NCI-H774 (cell line): Measurements from ENCODE around the gene SNAP91.
"Not testable (repeated sequence)": the region's sequence is repeated elsewhere in the genome, so short reads cannot be mapped to it uniquely, and the experiment has no call there.

Experiments
- DNase-seq: peaks from one replicate; lab custom pipeline; 2025; lab: John Stamatoyannopoulos, UW

Gene SNAP91

GRCh38 chr6:83708970-83709747 lies at the start of gene SNAP91:
Gene SNAP91 (minus strand): TSS chr6:83709101. CDS start chr6:83707927, 1,174 bp downstream.
- DNase-seq = peak; percentile 74

- DNase-seq = no peak
Measured at GRCh38 chr6:83758533-83758932, 49.6 kb upstream of the SNAP91 start.

- DNase-seq = no peak
Measured at GRCh38 chr6:83757021-83757420, 48.1 kb upstream of the SNAP91 start.

- no peak for DNase-seq
Measured at GRCh38 chr6:83756565-83756964, 47.7 kb upstream of the SNAP91 start.

GRCh38 chr6:83752375-83752774 lies 43.5 kb upstream of the SNAP91 start:
- DNase-seq = not testable (repeated sequence)

GRCh38 chr6:83741089-83741488 lies 32.2 kb upstream of the SNAP91 start:
- DNase-seq = no peak

- DNase-seq = no peak
Measured at GRCh38 chr6:83735461-83735860, 26.6 kb upstream of the SNAP91 start.

GRCh38 chr6:83729871-83730270 lies 21.0 kb upstream of the SNAP91 start:
- DNase-seq = no peak

GRCh38 chr6:83722876-83723275 lies 14.0 kb upstream of the SNAP91 start:
- no peak for DNase-seq

GRCh38 chr6:83717809-83718208 lies 8.9 kb upstream of the SNAP91 start:
- DNase-seq = no peak

- no peak for DNase-seq
Measured at GRCh38 chr6:83711958-83712357, 3.1 kb upstream of the SNAP91 start.

GRCh38 chr6:83709748-83710050 lies 798 bp upstream of the SNAP91 start:
- DNase-seq = no peak

GRCh38 chr6:83708546-83708969 lies 343 bp downstream of the SNAP91 start:
- DNase-seq = no peak

GRCh38 chr6:83707829-83708545 lies 914 bp downstream of the SNAP91 start:
- no peak for DNase-seq

- no peak for DNase-seq
Measured at GRCh38 chr6:83702749-83703148, 6.2 kb downstream of the SNAP91 start.

- DNase-seq = no peak
Measured at GRCh38 chr6:83702077-83702476, 6.8 kb downstream of the SNAP91 start.

- DNase-seq = no peak
Measured at GRCh38 chr6:83696674-83697073, 12.2 kb downstream of the SNAP91 start.

- DNase-seq = no peak
Measured at GRCh38 chr6:83685481-83685880, 23.4 kb downstream of the SNAP91 start.

- no peak for DNase-seq
Measured at GRCh38 chr6:83677791-83678190, 31.1 kb downstream of the SNAP91 start.

GRCh38 chr6:83637953-83638352 lies 70.9 kb downstream of the SNAP91 start:
- DNase-seq = no peak

GRCh38 chr6:83636800-83637199 lies 72.1 kb downstream of the SNAP91 start:
- no peak for DNase-seq

- DNase-seq = no peak
Measured at GRCh38 chr6:83633609-83634008, 75.3 kb downstream of the SNAP91 start.

- no peak for DNase-seq
Measured at GRCh38 chr6:83633149-83633548, 75.8 kb downstream of the SNAP91 start.

- not testable (repeated sequence) for DNase-seq
Measured at GRCh38 chr6:83629908-83630307, 79.0 kb downstream of the SNAP91 start.
